Parathyroid adenoma (tissue), 2 donors: ENCODE data around the gene POLD2.

Experiments
- H2AFZ ChIP-seq: fragments of 300-600 bp; sonication (generic); one replicate; pipeline ENCODE4 v1.7.0; 2017; ENCODE audit warnings: antibody characterized with exemption, mild to moderate bottlenecking
- H3K27ac ChIP-seq: fragments of 300-600 bp; sonication (generic); one replicate; pipeline ENCODE4 v1.7.0; 2017
- H3K27me3 ChIP-seq: fragments of 300-600 bp; sonication (generic); one replicate; pipeline ENCODE4 v1.7.0; 2017; ENCODE audit warnings: low read length; ENCODE audit not compliant: control insufficient read depth, insufficient read depth
- H3K36me3 ChIP-seq: fragments of 300-600 bp; sonication (generic); one replicate; pipeline ENCODE4 v1.7.0; 2017; ENCODE audit warnings: low read length; ENCODE audit not compliant: control insufficient read depth, insufficient read depth
- H3K4me1 ChIP-seq: fragments of 300-600 bp; sonication (generic); one replicate; pipeline ENCODE4 v1.7.0; 2017; ENCODE audit warnings: control low read depth
- H3K4me2 ChIP-seq: fragments of 300-600 bp; sonication (generic); one replicate; pipeline ENCODE4 v1.7.0; 2017; ENCODE audit warnings: low read length
- H3K4me3 ChIP-seq: fragments of 300-600 bp; sonication (generic); one replicate; pipeline ENCODE4 v1.7.0; 2017; ENCODE audit warnings: low read depth, low read length
- H3K79me2 ChIP-seq: fragments of 300-600 bp; sonication (generic); one replicate; pipeline ENCODE4 v1.7.0; 2017; ENCODE audit warnings: control low read depth
- H3K9ac ChIP-seq: fragments of 300-600 bp; sonication (generic); one replicate; pipeline ENCODE4 v1.7.0; 2017; ENCODE audit warnings: mild to moderate bottlenecking
- H3K9me3 ChIP-seq: fragments of 300-600 bp; sonication (generic); one replicate; pipeline ENCODE4 v1.7.0; 2017; ENCODE audit warnings: low read length; ENCODE audit not compliant: control insufficient read depth
- CTCF ChIP-seq: fragments of 300-600 bp; sonication (generic); IDR thresholded peaks from one replicate; pipeline ENCODE4 v1.7.0; 2017; ENCODE audit warnings: antibody characterized with exemption, mild to moderate bottlenecking
- donor health status: primary hyperparathyroidism.

Gene POLD2

GRCh38 chr7:44133295-44133694 lies 9.9 kb upstream of the POLD2 start:
- no peaks in the 10 kb centered on the region for H3K27me3 ChIP-seq
- no peak overlapping the region for H2AFZ ChIP-seq
- no peak overlapping the region for H3K4me3 ChIP-seq
- peaks cover 13% of the 10 kb centered on the region for H3K4me1 ChIP-seq
- no peak overlapping the region for H3K27ac ChIP-seq
- TF ChIP-seq CTCF = no peak
- no peak overlapping the region for H3K4me2 ChIP-seq
- no peak overlapping the region for H3K9ac ChIP-seq
- no peaks in the 10 kb centered on the region for H3K36me3 ChIP-seq
- H3K79me2 ChIP-seq = no peaks in the 10 kb centered on the region
- no peaks in the 10 kb centered on the region for H3K9me3 ChIP-seq

DNA sequence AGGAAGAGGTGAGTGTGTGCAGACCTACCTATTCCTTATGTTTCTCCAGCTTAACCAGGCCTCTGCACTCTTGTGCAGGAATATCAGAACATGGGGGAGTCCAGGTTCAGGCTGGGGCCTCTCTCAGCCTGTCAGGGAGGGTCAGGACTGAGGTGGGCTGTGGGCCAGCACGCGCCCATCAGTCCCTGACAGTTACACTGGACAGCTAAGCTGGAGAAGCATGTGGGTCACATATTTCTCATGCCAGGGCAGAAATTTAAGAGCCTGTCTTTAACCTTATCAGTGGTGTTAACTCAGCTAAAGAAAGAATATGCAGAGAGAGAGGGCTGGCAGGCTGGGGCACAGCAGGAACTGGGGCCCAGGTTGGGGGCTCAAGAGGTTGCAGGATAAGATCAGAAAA lies 8.7 kb upstream of the POLD2 start:
- Histone ChIP-seq H3K9me3 (no peaks in the 10 kb centered on the region), H3K4me1 (peaks cover 13% of the 10 kb centered on the region), H3K27me3 (no peaks in the 10 kb centered on the region), H3K4me3 (no peak overlapping the region), H3K4me2 (no peak overlapping the region), H3K36me3 (no peaks in the 10 kb centered on the region), H2AFZ (peak overlapping the region; percentile 66), H3K27ac (no peak overlapping the region), H3K79me2 (no peaks in the 10 kb centered on the region), H3K9ac (no peak overlapping the region)
- TF ChIP-seq CTCF = no peak

GRCh38 chr7:44131173-44132029 lies 8.1 kb upstream of the POLD2 start:
- Histone ChIP-seq H3K9ac (no peak overlapping the region), H3K79me2 (no peaks in the 10 kb centered on the region), H3K4me1 (peaks cover 13% of the 10 kb centered on the region), H2AFZ (peak overlapping the region; percentile 66), H3K36me3 (no peaks in the 10 kb centered on the region), H3K27me3 (no peaks in the 10 kb centered on the region), H3K4me3 (no peak overlapping the region), H3K9me3 (no peaks in the 10 kb centered on the region), H3K4me2 (no peak overlapping the region), H3K27ac (no peak overlapping the region)
- peak; percentile 32 for TF ChIP-seq CTCF

- H2AFZ ChIP-seq = no peak overlapping the region
- H3K4me1 ChIP-seq = peaks cover 13% of the 10 kb centered on the region
- no peaks in the 10 kb centered on the region for H3K27me3 ChIP-seq
- H3K9me3 ChIP-seq = no peaks in the 10 kb centered on the region
- H3K4me2 ChIP-seq = no peak overlapping the region
- no peak for TF ChIP-seq CTCF
- no peak overlapping the region for H3K4me3 ChIP-seq
- no peaks in the 10 kb centered on the region for H3K36me3 ChIP-seq
- H3K27ac ChIP-seq = no peak overlapping the region
- no peaks in the 10 kb centered on the region for H3K79me2 ChIP-seq
- H3K9ac ChIP-seq = no peak overlapping the region
Measured at GRCh38 chr7:44128721-44129582, 5.6 kb upstream of the POLD2 start.
